ENCODE data around the gene YIPF2.
"Not testable (repeated sequence)": the region's sequence is repeated elsewhere in the genome, so short reads cannot be mapped to it uniquely, and the experiment has no call there.

The YIPF2 gene

DNA sequence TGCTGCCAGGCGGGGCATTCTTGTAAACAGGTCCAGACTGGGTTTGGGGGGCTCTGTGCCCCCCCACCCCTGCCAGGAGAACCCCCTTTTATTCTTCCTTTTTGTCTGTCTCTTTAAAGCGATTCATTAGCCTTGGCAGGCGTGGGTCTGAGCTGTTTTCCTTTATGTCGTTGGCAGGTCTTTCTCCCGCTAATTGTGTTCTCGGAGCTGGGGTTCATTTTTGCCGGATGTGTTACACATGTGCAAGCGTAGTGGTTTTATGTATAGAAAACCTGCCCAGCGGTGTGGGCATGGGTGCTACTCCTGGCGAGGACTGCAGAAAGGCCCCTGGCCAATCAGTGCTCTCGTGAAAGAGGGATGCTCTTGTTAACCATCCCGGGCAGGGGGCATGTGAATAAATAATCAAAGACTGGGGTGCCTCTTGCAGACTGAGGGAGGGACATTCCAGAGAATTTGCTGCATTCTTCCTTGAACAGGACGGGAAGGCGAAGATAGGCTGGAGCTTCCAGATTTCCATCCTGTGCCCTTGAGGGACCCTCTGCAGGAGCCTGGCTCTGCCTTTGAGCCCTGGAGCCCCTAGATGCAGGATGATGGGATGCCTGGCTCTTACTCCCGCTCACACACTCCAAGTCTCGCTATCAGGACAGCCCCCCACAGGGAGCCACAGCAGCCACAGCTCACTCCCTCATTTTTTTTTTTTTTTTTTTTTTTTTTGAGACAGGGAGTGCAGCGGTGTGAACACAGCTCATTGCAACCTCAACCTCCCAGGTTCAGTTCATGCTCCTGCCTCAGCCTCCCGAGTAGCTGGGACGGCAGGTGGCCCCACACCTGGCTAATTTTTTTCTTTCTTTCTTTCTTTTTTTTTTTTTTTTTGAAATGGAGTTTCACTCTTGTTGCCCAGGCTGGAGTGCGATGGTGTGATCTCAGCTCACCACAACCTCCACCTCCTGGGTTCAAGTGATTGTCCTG lies 43.0 kb downstream of the YIPF2 start:
- H3K4me3 ChIP-seq (ENCODE audit: low read length), result no peak overlapping the region
- no peak for DNase-seq (ENCODE audit: low read depth, low spot score)

DNA sequence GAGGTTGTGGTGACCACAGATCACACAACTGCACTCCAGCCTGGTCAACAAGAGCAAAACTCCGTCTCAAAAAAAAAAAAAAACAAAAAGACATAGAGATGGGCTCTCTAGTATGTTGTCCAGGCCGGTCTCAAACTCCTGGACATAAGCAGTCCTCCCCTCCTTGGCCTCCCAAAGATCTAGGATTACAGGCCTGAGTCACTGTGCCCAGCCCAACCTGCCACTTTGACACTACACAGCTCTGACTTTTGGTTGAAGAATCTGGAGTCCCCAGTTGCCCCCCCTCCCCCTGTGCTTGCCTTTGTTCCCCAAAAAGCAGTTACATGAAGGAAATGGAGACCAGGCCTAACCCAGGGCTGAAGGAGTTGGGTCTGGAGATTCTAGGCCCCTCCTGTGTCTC lies 44.2 kb downstream of the YIPF2 start:
- no peak for DNase-seq (ENCODE audit: low read depth, low spot score)
- H3K4me3 ChIP-seq (ENCODE audit: low read length), result no peak overlapping the region

GRCh38 chr19:10882108-10882457 lies 46.4 kb downstream of the YIPF2 start:
- DNase-seq (ENCODE audit: low read depth, low spot score), result no peak
- H3K4me3 ChIP-seq (ENCODE audit: low read length), result no peak overlapping the region

DNA sequence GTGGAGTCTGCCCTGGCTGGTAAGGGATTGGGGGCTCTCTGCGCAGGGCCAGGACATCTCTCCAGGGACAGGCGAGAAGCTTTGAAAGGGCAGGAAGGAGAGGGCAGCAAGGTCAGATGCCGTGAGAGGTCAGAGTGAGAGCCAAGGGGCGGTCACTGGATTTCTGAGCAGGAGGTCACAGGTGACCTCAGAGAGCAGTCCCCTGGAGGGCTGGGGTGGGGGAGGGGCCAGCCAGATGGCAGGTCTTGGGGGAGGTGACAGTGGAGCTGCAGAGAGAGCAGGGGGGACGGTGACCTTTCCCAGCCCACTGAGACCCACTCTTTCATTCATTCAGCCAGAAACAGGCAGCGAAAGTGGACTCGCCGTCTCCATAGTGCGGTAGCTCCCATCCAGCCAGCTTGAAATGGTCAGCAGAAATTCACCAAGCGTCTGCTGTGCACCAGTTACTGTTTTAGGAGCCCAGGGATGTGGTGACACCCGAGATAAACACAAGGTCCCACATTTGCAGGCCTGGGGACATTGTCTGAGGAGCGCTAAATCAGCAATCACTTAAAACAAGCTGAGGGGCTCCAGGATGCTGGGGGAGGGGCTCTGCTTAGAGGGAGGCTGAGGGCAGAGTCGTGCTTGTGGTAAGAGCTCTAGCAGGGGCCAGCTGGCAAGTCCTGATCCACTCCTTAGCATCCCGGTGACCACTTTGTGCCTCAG lies 46.9 kb downstream of the YIPF2 start:
- H3K4me3 ChIP-seq (ENCODE audit: low read length), result no peak overlapping the region
- no peak for DNase-seq (ENCODE audit: low read depth, low spot score)

- no peak overlapping the region for H3K4me3 ChIP-seq (ENCODE audit: low read length)
- DNase-seq (ENCODE audit: low read depth, low spot score), result no peak
These were observed 50.2 kb downstream of the YIPF2 start for GRCh38 chr19:10878253-10878652.

DNA sequence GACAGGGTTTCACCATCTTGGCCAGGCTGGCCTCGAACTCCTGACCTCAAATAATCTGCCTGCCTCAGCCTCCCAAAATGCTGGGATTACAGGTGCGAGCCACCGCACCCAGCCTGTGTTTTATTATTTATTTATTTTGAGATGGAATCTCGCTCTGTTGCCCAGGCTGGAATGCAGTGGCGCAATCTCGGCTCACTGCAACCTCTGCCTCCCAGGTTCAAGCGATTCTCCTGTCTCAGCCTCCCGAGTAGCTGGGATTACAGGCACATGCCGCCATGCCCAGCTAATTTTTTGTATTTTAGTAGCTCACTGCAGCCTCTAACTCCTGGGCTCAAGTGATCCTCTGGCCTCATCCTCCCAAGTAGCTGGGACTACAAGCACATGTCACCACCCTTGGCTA lies 50.8 kb downstream of the YIPF2 start:
- not testable (repeated sequence) for H3K4me3 ChIP-seq (ENCODE audit: low read length); DNase-seq (ENCODE audit: low read depth, low spot score)

- no peak for DNase-seq (ENCODE audit: low read depth, low spot score)
- H3K4me3 ChIP-seq (ENCODE audit: low read length), result no peak overlapping the region
These were observed 51.8 kb downstream of the YIPF2 start for GRCh38 chr19:10876459-10877240.

DNA sequence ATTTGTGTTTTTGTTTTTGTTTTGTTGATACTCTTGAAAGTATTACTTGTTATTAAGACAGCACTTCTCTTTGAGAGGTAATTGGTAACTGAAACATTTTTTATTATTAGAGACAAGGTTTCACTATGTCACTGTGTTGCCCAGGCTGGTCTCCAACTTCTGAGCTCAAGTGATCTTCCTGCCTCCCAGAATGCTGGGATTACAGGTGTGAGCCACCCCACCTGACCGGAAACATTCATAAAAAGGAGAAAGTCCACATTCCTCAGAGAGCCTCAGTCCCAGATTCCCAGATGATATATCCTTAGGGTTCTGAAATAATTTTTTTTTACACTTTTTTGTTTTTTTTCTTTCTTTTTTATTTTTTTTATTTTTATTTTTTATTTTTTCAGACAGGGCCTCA lies 54.4 kb downstream of the YIPF2 start:
- H3K4me3 ChIP-seq (ENCODE audit: low read length), result no peak overlapping the region
- DNase-seq (ENCODE audit: low read depth, low spot score), result no peak

DNA sequence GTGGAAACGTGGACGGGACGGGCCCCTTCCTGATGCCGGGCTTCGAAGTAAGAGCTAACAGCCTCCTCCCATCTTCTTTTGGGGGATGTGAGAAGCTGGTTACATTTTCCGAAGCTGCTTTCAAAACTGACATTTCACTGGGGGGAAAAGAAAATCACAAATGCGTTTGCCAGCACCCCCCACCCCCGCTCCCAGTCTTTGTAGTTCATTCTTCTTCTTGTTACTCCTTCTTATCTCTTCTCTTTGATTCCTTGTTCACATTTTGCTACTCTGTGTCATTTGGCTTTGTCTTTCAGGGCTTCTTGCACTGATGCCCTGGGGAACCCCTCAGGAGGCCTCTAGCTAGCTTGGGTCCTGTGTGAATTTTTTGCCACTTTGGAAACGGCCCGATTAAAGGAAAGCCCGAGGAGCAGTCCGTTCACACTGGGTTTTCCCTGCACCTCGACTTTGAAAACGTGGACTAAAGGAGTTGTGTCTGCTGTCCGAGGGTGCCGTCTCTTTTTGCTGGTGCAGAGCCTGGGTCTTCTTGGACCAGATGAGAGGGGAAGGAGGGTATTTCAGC lies 55.8 kb downstream of the YIPF2 start:
- H3K4me3 ChIP-seq (ENCODE audit: low read length), result peak overlapping the region; percentile 85
- DNase-seq (ENCODE audit: low read depth, low spot score), result no peak
